PC-9 (cell line): ENCODE results near the gene UNC5C. TPM values are rescaled to one million over a fixed set of nuclear protein-coding genes. Genes with fewer than 3 reads are reported as not detected.

Source experiments
- BruUV-seq: library from RNA; stranded (reverse); fragments of 400-500 nt; replicated peaks from 2 replicates; lab custom pipeline; 2021; lab: Mats Ljungman, UMichigan
- CTCF ChIA-PET: fragments of 300-600 bp; sonication (Branson Sonifier 250); formaldehyde crosslinking; loops from one replicate; lab custom pipeline; 2022; ENCODE audit warnings: antibody characterized with exemption; lab: Charles Lee
- POLR2A ChIA-PET: fragments of 300-600 bp; sonication (Branson Sonifier 250); formaldehyde crosslinking; loops from one replicate; lab custom pipeline; 2022; ENCODE audit warnings: antibody characterized with exemption; ENCODE audit not compliant: unreplicated experiment; lab: Charles Lee
- DNase-seq, 2 experiments: peaks; one replicate each; pipeline versions ENCODE4 v3.0.0 to v3.0.0-alpha.2; 2015 to 2022; ENCODE audit warnings: mixed read lengths in 1 of 2
- H2AFZ ChIP-seq: fragments of 200-600 bp; sonication (generic); 2 replicates; pipeline ENCODE4 v1.8.1; 2017; ENCODE audit warnings: antibody characterized with exemption
- H3F3A ChIP-seq: fragments of 200-600 bp; sonication (generic); 2 replicates; pipeline ENCODE4 v1.8.1; 2017; ENCODE audit warnings: antibody characterized with exemption, mild to moderate bottlenecking, low read depth; ENCODE audit not compliant: insufficient read depth
- H3K27ac ChIP-seq: fragments of 200-600 bp; sonication (generic); 2 replicates; pipeline ENCODE4 v1.6.1; 2016; ENCODE audit warnings: mixed run types
- H3K27me3 ChIP-seq: fragments of 200-600 bp; sonication (generic); 2 replicates; pipeline ENCODE4 v1.6.1; 2016; ENCODE audit warnings: low read depth, mixed run types; ENCODE audit not compliant: insufficient read depth
- H3K36me3 ChIP-seq: fragments of 200-600 bp; sonication (generic); 2 replicates; pipeline ENCODE4 v1.6.1; 2016; ENCODE audit warnings: low read depth, mixed run types
- H3K4me1 ChIP-seq: fragments of 200-600 bp; sonication (generic); replicated peaks from 2 replicates; pipeline ENCODE4 v1.6.1; 2016; ENCODE audit warnings: mixed run types; ENCODE audit not compliant: insufficient read depth
- H3K4me2 ChIP-seq: fragments of 200-600 bp; sonication (generic); 2 replicates; pipeline ENCODE4 v1.6.1; 2017; ENCODE audit warnings: mixed run types
- H3K4me3 ChIP-seq: fragments of 200-600 bp; sonication (generic); 2 replicates; pipeline ENCODE4 v1.6.1; 2016; ENCODE audit warnings: mixed run types
- H3K79me2 ChIP-seq: fragments of 200-600 bp; sonication (generic); 2 replicates; pipeline ENCODE4 v1.6.1; 2017; ENCODE audit warnings: low read depth, mixed run types
- H3K9me2 ChIP-seq: fragments of 200-600 bp; sonication (generic); 2 replicates; pipeline ENCODE4 v1.8.1; 2017; ENCODE audit warnings: mild to moderate bottlenecking; ENCODE audit not compliant: insufficient read depth
- H3K9me3 ChIP-seq: fragments of 200-600 bp; sonication (generic); 2 replicates; pipeline ENCODE4 v1.8.1; 2016; ENCODE audit warnings: low read depth; ENCODE audit not compliant: insufficient read depth
- H4K20me1 ChIP-seq: fragments of 200-600 bp; sonication (generic); 2 replicates; pipeline ENCODE4 v1.8.1; 2017; ENCODE audit not compliant: insufficient read depth
- CTCF ChIP-seq: fragments of 200-600 bp; sonication (generic); conservative IDR thresholded peaks from 2 replicates; pipeline ENCODE4 v1.6.1; 2017; ENCODE audit warnings: mixed run types, antibody characterized with exemption, mild to moderate bottlenecking, moderate library complexity
- EZH2 ChIP-seq: fragments of 200-600 bp; sonication (generic); IDR thresholded peaks from 2 replicates; pipeline ENCODE4 v1.8.0; 2017; ENCODE audit warnings: antibody characterized with exemption, low read depth
- intact Hi-C: fragments of 100-400 bp; cut with micrococcal nuclease; formaldehyde crosslinking; loops from one replicate; pipeline ENCODE4 v1.10.0; 2022; ENCODE audit not compliant: unreplicated experiment
- total RNA-seq: library from RNA; stranded (reverse); gene quantifications from 2 replicates; pipeline ENCODE4 v1.2.3, GENCODE V29; 2021

UNC5C gene
- total RNA-seq, 1 experiment from 2014 or later: not detected

- Histone ChIP-seq H3K27me3 (no peaks in the 10 kb centered on the region), H3K9me2 (no peaks in the 10 kb centered on the region), H3K36me3 (no peaks in the 10 kb centered on the region), H3K9me3 (no peaks in the 10 kb centered on the region), H3K27ac (no peak overlapping the region), H3K79me2 (no peaks in the 10 kb centered on the region), H2AFZ (no peak overlapping the region), H3K4me3 (no peak overlapping the region), H4K20me1 (no peaks in the 10 kb centered on the region), H3K4me2 (no peak overlapping the region), H3F3A (no peaks in the 10 kb centered on the region; the same call in 1 of the 2 replicates), H3K4me1 (peaks cover 11% of the 10 kb centered on the region)
- TF ChIP-seq CTCF (no peak), EZH2 (no peak)
- ChIA-PET CTCF (no interaction called here), POLR2A (no interaction called here)
- intact Hi-C loops: no loop called here
- BruUV-seq: no TSS peak
- DNase-seq: no peak
Measured at GRCh38 chr4:95294321-95294720, 254.5 kb downstream of the UNC5C start.

GRCh38 chr4:95293014-95293413 lies 255.8 kb downstream of the UNC5C start:
- no peaks in the 10 kb centered on the region; the same call in 1 of the 2 replicates for H3F3A ChIP-seq
- no peaks in the 10 kb centered on the region for H3K36me3 ChIP-seq
- H3K27me3 ChIP-seq: no peaks in the 10 kb centered on the region
- BruUV-seq: no TSS peak
- TF ChIP-seq CTCF (no peak), EZH2 (no peak)
- no peak overlapping the region for H3K27ac ChIP-seq
- intact Hi-C loops: no loop called here
- peaks cover 18% of the 10 kb centered on the region for H3K4me1 ChIP-seq
- POLR2A ChIA-PET: no interaction called here
- no peak for DNase-seq
- CTCF ChIA-PET: no interaction called here
- no peaks in the 10 kb centered on the region for H3K9me3 ChIP-seq
- no peak overlapping the region for H3K4me2 ChIP-seq
- no peak overlapping the region for H2AFZ ChIP-seq
- no peaks in the 10 kb centered on the region for H3K9me2 ChIP-seq
- no peaks in the 10 kb centered on the region for H3K79me2 ChIP-seq
- H4K20me1 ChIP-seq: no peaks in the 10 kb centered on the region
- H3K4me3 ChIP-seq: no peak overlapping the region

GRCh38 chr4:95290702-95291101 lies 258.1 kb downstream of the UNC5C start:
- no peaks in the 10 kb centered on the region for H3K9me3 ChIP-seq
- no peak overlapping the region for H2AFZ ChIP-seq
- H3K27me3 ChIP-seq: no peaks in the 10 kb centered on the region
- TF ChIP-seq CTCF (no peak), EZH2 (no peak)
- BruUV-seq: no TSS peak
- H3K79me2 ChIP-seq: no peaks in the 10 kb centered on the region
- H3K4me1 ChIP-seq: peaks cover 18% of the 10 kb centered on the region
- ChIA-PET POLR2A (no interaction called here), CTCF (no interaction called here)
- H3K36me3 ChIP-seq: no peaks in the 10 kb centered on the region
- no peak overlapping the region for H3K27ac ChIP-seq
- H3K4me2 ChIP-seq: no peak overlapping the region
- DNase-seq: peak in 1 of 2 experiments; percentile 55
- intact Hi-C loops: loop anchor here (2.0 kb wide), 1 partner anchor 14 kb away; no protein-coding TSS in a partner anchor
- no peaks in the 10 kb centered on the region; the same call in 1 of the 2 replicates for H3F3A ChIP-seq
- H3K9me2 ChIP-seq: no peaks in the 10 kb centered on the region
- no peaks in the 10 kb centered on the region for H4K20me1 ChIP-seq
- no peak overlapping the region for H3K4me3 ChIP-seq
